Measurements from ENCODE around the gene BLTP1. TPM values are rescaled to one million over a fixed set of nuclear protein-coding genes. Genes with fewer than 3 reads are reported as not detected.
A peak's percentile ranks its signal among the peaks of the same experiment; 100 is the strongest.
"Not testable (repeated sequence)": the region's sequence is repeated elsewhere in the genome, so short reads cannot be mapped to it uniquely, and the experiment has no call there.

Gene BLTP1, protein sequence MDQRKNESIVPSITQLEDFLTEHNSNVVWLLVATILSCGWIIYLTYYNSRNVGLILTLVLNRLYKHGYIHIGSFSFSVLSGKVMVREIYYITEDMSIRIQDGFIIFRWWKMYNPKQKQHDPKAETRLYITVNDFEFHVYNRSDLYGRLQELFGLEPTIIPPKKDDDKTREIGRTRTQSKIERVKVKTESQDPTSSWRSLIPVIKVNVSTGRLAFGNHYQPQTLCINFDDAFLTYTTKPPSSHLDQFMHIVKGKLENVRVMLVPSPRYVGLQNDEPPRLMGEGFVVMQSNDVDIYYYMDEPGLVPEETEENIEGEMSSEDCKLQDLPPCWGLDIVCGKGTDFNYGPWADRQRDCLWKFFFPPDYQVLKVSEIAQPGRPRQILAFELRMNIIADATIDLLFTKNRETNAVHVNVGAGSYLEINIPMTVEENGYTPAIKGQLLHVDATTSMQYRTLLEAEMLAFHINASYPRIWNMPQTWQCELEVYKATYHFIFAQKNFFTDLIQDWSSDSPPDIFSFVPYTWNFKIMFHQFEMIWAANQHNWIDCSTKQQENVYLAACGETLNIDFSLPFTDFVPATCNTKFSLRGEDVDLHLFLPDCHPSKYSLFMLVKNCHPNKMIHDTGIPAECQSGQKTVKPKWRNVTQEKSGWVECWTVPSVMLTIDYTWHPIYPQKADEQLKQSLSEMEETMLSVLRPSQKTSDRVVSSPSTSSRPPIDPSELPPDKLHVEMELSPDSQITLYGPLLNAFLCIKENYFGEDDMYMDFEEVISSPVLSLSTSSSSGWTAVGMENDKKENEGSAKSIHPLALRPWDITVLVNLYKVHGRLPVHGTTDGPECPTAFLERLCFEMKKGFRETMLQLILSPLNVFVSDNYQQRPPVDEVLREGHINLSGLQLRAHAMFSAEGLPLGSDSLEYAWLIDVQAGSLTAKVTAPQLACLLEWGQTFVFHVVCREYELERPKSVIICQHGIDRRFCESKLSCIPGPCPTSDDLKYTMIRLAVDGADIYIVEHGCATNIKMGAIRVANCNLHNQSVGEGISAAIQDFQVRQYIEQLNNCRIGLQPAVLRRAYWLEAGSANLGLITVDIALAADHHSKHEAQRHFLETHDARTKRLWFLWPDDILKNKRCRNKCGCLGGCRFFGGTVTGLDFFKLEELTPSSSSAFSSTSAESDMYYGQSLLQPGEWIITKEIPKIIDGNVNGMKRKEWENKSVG (N-terminal part only)
- 100 to 1,000 TPM; 129 to 229 TPM for total RNA-seq
- polyA plus RNA-seq (ENCODE audit: insufficient read length in 2 of 2): 100 to 1,000 TPM in 1 of 2 donors, 10 to 100 TPM in 1; 78.1 to 105 TPM
- long read RNA-seq, donor 1, partial matches to known transcripts: 33 of 33 reads
- long read RNA-seq, donor 1, other reads (novel, unspliced or antisense): 0 of 33 reads
- long read RNA-seq, donor 2: 0 reads
- long read RNA-seq, donor 3, partial matches to known transcripts: 5 of 6 reads
- long read RNA-seq, donor 3, other reads (novel, unspliced or antisense): 0 of 6 reads
- long read RNA-seq, donor 4, partial matches to known transcripts: 40 of 40 reads
- long read RNA-seq, donor 4, other reads (novel, unspliced or antisense): 0 of 40 reads

DNA sequence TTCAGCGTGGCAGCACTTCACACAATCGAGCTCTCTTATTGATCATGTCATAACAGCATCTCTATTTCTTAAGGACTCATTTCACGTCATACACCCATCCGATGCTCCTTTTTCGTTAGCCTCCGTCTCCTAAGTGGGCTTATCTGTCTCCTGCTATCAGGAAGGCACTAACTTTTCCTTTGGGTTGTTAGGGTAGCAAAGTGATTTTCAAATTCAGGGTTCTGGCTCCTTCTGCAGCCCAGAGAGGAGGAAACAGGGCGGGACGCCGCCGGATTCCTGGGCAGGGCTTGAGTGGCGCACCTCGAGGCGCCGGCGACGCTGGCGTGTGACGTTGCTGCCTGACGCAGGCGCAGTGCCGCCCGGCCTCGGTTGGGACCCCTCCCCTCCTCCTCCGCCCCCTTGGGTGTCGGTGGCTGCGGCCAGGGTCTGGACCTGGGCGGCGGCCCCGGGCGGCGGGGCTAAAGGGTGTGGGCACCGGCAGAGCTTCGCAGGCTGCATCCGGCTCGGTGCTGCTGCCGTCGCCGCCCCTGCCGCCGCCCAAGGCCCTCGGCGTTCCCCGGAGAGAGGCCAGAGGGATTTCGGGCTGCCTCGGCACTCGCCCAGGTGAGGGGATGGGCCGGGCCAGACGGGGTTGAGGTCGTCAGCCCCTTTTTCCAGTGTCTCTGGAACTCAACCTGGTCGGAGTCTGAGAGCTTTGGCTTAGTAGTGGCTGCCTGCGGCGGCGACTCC lies at the start of gene BLTP1:
BLTP1 (plus strand) TSS at position 350 of the 729 bp plus-strand sequence. CDS start 18,317 bp downstream, outside the sequence.
- Histone ChIP-seq H3K4me1 (ENCODE audit: control insufficient read depth, insufficient read depth, low read length) (no peaks in the 10 kb centered on the region), H3K9me3 (ENCODE audit: control insufficient read depth, insufficient read depth, low read length) (no peaks in the 10 kb centered on the region), H3K27ac (ENCODE audit: low read depth, low read length) (peak within 1 kb of the TSS; percentile 84), H3K36me3 (ENCODE audit: control insufficient read depth, insufficient read depth, low read length) (peaks cover 3% of the 10 kb centered on the region), H3K27me3 (ENCODE audit: control insufficient read depth, insufficient read depth, low read length) (no peaks in the 10 kb centered on the region), H3K4me3 (ENCODE audit: low read depth, low read length) (peak within 1 kb of the TSS; percentile 86)
- 0% methylated on average over 49 of the region's 53 CpGs for WGBS (ENCODE audit: insufficient coverage)
- DNase-seq (ENCODE audit: low read depth in 4 of 6, low spot score in 6 of 6): peak; percentile 81 to 97 (median 88)

DNA sequence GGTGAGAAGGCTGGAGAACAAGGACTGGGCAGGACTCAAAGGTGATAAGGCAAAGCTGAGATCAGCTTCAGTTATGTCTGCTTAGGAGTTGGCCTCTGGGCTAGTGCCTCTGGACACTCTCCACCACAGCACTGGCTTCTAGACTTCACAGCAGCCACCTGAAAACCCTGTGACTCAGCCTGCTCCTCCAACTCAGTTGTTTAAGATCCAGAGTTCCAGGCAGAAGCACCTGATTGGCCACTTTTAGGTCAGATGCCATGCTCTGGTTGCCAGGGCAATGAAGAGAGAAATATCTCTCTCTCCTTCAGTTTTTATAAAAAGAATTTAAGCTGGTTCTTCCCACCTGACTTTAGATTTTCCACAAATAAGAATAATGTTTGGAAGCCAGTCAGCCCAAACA lies 47.9 kb upstream of the BLTP1 start:
- Histone ChIP-seq H3K4me3 (ENCODE audit: low read depth, low read length) (no peak overlapping the region), H3K27me3 (ENCODE audit: control insufficient read depth, insufficient read depth, low read length) (no peaks in the 10 kb centered on the region), H3K4me1 (ENCODE audit: control insufficient read depth, insufficient read depth, low read length) (no peaks in the 10 kb centered on the region), H3K36me3 (ENCODE audit: control insufficient read depth, insufficient read depth, low read length) (no peaks in the 10 kb centered on the region), H3K9me3 (ENCODE audit: control insufficient read depth, insufficient read depth, low read length) (no peaks in the 10 kb centered on the region), H3K27ac (ENCODE audit: low read depth, low read length) (no peak overlapping the region)
- DNase-seq (ENCODE audit: low read depth in 4 of 6, low spot score in 6 of 6): no peak

DNA sequence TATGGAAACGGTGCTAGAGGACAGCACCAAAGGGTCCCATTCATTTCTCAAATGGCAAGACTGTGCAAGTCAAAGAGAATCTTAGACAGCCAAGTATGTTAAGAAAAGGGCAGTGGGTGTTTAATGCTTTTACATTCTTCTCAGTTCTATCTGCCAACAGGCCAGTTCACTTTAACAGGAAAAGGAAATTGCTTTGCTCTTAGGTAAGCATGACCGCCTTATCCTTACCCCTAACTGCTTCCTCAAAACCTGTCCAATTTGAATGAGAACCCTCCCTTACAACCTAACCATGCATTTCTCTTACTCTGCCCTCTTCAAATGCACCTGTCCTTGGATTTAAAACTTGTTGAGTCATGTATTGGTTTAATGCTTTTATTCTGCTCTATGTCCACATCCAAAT lies 44.5 kb upstream of the BLTP1 start:
- Histone ChIP-seq H3K9me3 (ENCODE audit: control insufficient read depth, insufficient read depth, low read length) (no peaks in the 10 kb centered on the region), H3K4me3 (ENCODE audit: low read depth, low read length) (no peak overlapping the region), H3K4me1 (ENCODE audit: control insufficient read depth, insufficient read depth, low read length) (no peaks in the 10 kb centered on the region), H3K36me3 (ENCODE audit: control insufficient read depth, insufficient read depth, low read length) (no peaks in the 10 kb centered on the region), H3K27me3 (ENCODE audit: control insufficient read depth, insufficient read depth, low read length) (no peaks in the 10 kb centered on the region), H3K27ac (ENCODE audit: low read depth, low read length) (no peak overlapping the region)
- DNase-seq (ENCODE audit: low read depth in 4 of 6, low spot score in 6 of 6): no peak
- 77% methylated on average over 2 of the region's 2 CpGs for WGBS (ENCODE audit: insufficient coverage)

DNA sequence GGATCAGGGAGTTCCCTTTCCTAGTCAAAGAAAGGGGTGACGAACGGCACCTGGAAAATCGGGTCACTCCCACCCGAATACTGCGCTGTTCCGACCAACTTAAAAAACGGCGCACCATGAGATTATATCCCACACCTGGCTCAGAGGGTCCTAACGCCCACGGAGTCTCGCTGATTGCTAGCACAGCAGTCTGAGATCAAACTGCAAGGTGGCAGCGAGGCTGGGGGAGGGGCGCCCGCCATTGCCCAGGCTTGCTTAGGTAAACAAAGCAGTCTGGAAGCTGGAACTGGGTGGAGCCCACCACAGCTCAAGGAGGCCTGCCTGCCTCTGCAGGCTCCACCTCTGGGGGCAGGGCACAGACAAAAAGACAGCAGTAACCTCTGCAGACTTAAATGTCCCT lies 41.8 kb upstream of the BLTP1 start:
- not testable (repeated sequence) for H3K4me1 ChIP-seq (ENCODE audit: control insufficient read depth, insufficient read depth, low read length); DNase-seq (ENCODE audit: low read depth in 4 of 6, low spot score in 6 of 6); H3K4me3 ChIP-seq (ENCODE audit: low read depth, low read length); H3K27ac ChIP-seq (ENCODE audit: low read depth, low read length); H3K9me3 ChIP-seq (ENCODE audit: control insufficient read depth, insufficient read depth, low read length); H3K27me3 ChIP-seq (ENCODE audit: control insufficient read depth, insufficient read depth, low read length); H3K36me3 ChIP-seq (ENCODE audit: control insufficient read depth, insufficient read depth, low read length)
- WGBS (ENCODE audit: insufficient coverage): 100% methylated on average over 7 of the region's 14 CpGs

DNA sequence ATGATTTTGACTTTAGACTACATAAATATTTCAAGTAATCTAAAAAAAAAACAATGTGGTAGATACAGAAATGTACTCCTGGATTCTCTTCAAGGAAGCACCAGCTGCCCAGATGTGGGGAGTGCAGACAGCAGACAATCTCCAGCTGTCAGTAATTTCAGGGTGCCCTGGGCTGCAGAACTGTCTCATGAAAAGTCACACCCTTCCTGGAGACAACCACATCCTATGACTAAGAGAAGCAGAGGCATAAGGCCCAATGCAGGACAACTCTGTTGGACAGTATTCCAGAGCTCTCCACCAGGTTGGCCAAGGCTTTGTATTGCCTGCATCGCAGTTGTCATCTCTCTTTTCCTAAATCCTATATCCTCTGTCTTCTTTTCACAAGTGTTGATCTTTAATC lies 34.4 kb upstream of the BLTP1 start:
- no peak for DNase-seq (ENCODE audit: low read depth in 4 of 6, low spot score in 6 of 6)
- no peaks in the 10 kb centered on the region for H3K4me1 ChIP-seq (ENCODE audit: control insufficient read depth, insufficient read depth, low read length)
- no peak overlapping the region for H3K27ac ChIP-seq (ENCODE audit: low read depth, low read length)
- H3K9me3 ChIP-seq (ENCODE audit: control insufficient read depth, insufficient read depth, low read length): no peaks in the 10 kb centered on the region
- no peaks in the 10 kb centered on the region for H3K36me3 ChIP-seq (ENCODE audit: control insufficient read depth, insufficient read depth, low read length)
- 89% methylated on average over 1 of the region's 1 CpG for WGBS (ENCODE audit: insufficient coverage)
- no peak overlapping the region for H3K4me3 ChIP-seq (ENCODE audit: low read depth, low read length)
- H3K27me3 ChIP-seq (ENCODE audit: control insufficient read depth, insufficient read depth, low read length): no peaks in the 10 kb centered on the region

DNA sequence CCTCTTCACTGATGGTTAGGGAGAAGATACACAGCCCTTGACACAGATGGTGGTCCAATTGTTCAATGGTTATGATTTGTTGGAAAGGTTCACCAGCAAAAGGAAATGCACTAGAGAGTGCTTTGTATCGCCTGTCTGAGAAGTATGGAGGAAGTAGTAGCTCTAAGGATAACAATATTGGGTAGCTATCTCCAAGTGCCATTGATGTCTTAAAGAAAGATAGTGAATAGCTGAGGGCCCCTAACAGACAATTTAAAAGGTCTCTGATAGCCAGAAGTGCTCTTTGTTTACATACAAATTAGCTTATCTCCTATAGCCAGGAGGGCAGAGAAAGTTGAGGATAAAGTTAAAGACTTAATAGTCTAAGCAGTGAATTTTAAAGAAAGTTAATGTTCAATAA lies 33.9 kb upstream of the BLTP1 start:
- no CpG with 5 or more reads among the region's 1 CpG for WGBS (ENCODE audit: insufficient coverage)
- no peaks in the 10 kb centered on the region for H3K36me3 ChIP-seq (ENCODE audit: control insufficient read depth, insufficient read depth, low read length)
- no peak overlapping the region for H3K4me3 ChIP-seq (ENCODE audit: low read depth, low read length)
- no peaks in the 10 kb centered on the region for H3K4me1 ChIP-seq (ENCODE audit: control insufficient read depth, insufficient read depth, low read length)
- H3K27me3 ChIP-seq (ENCODE audit: control insufficient read depth, insufficient read depth, low read length): no peaks in the 10 kb centered on the region
- DNase-seq (ENCODE audit: low read depth in 4 of 6, low spot score in 6 of 6): no peak
- no peak overlapping the region for H3K27ac ChIP-seq (ENCODE audit: low read depth, low read length)
- no peaks in the 10 kb centered on the region for H3K9me3 ChIP-seq (ENCODE audit: control insufficient read depth, insufficient read depth, low read length)

DNA sequence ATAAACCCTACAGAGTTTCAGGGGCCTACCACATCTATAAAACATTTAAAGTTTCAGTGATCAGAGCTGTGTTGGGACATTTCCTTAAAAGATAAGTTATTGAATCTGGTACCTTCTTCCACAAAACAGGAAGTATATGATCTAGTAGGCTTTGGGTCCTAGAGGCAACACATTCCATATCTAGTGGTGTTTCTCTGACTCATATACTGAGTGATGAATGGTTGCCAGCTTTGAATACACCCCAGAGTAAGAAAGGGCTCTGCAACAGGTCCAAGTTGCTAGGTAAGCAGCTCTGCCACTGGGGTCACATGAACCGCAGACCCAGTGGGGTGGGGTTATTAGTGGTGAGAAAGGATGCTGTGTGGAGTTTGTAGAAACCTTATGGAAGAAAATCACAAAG lies 32.4 kb upstream of the BLTP1 start:
- Histone ChIP-seq H3K27ac (ENCODE audit: low read depth, low read length) (no peak overlapping the region), H3K36me3 (ENCODE audit: control insufficient read depth, insufficient read depth, low read length) (no peaks in the 10 kb centered on the region), H3K9me3 (ENCODE audit: control insufficient read depth, insufficient read depth, low read length) (no peaks in the 10 kb centered on the region), H3K27me3 (ENCODE audit: control insufficient read depth, insufficient read depth, low read length) (no peaks in the 10 kb centered on the region), H3K4me3 (ENCODE audit: low read depth, low read length) (no peak overlapping the region), H3K4me1 (ENCODE audit: control insufficient read depth, insufficient read depth, low read length) (no peaks in the 10 kb centered on the region)
- no peak for DNase-seq (ENCODE audit: low read depth in 4 of 6, low spot score in 6 of 6)
- WGBS (ENCODE audit: insufficient coverage): 89% methylated on average over 1 of the region's 1 CpG

DNA sequence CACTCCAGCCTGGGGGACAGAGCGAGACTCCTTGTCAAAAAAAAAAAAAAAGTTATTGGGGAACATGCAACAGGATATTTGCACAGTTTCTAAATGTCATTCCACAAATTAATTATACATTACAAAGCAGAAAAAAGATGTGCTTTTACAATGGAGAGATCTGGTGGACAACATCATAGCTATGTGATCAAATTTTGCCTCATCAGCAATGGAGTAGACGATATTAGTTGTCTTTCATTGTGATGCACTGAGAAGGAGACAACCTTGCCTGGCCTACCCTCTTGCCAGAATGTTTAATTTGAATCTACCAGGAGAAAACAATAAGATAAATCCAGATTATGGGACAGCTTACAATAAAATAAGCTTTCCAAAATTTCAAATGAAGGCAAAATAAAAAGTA lies 30.5 kb upstream of the BLTP1 start:
- DNase-seq (ENCODE audit: low read depth in 4 of 6, low spot score in 6 of 6): no peak
- Histone ChIP-seq H3K4me3 (ENCODE audit: low read depth, low read length) (no peak overlapping the region), H3K27me3 (ENCODE audit: control insufficient read depth, insufficient read depth, low read length) (no peaks in the 10 kb centered on the region), H3K9me3 (ENCODE audit: control insufficient read depth, insufficient read depth, low read length) (no peaks in the 10 kb centered on the region), H3K36me3 (ENCODE audit: control insufficient read depth, insufficient read depth, low read length) (no peaks in the 10 kb centered on the region), H3K4me1 (ENCODE audit: control insufficient read depth, insufficient read depth, low read length) (no peaks in the 10 kb centered on the region), H3K27ac (ENCODE audit: low read depth, low read length) (no peak overlapping the region)
- WGBS (ENCODE audit: insufficient coverage): no CpG with 5 or more reads among the region's 2 CpGs

All from spinal cord (tissue), 10 donors.